OCI-LY3 (cell line): ENCODE results near the gene LINGO3.

Source experiments
- EZH2phosphoT487 ChIP-seq: fragments of 200-600 bp; shearing (Covaris generic); IDR thresholded peaks from 2 replicates; pipeline ENCODE4 v1.6.1; 2018; ENCODE audit warnings: antibody characterized with exemption, mixed run types, low read depth
- TF ChIP-seq, protein P1 (sequence below): fragments of 200-600, 300-600 bp; sonication (generic); IDR thresholded peaks from 2 replicates; pipeline ENCODE4 v1.5.1; 2014; ENCODE audit warnings: antibody characterized with exemption, low read length, low read depth

- TF ChIP-seq, protein P1, sequence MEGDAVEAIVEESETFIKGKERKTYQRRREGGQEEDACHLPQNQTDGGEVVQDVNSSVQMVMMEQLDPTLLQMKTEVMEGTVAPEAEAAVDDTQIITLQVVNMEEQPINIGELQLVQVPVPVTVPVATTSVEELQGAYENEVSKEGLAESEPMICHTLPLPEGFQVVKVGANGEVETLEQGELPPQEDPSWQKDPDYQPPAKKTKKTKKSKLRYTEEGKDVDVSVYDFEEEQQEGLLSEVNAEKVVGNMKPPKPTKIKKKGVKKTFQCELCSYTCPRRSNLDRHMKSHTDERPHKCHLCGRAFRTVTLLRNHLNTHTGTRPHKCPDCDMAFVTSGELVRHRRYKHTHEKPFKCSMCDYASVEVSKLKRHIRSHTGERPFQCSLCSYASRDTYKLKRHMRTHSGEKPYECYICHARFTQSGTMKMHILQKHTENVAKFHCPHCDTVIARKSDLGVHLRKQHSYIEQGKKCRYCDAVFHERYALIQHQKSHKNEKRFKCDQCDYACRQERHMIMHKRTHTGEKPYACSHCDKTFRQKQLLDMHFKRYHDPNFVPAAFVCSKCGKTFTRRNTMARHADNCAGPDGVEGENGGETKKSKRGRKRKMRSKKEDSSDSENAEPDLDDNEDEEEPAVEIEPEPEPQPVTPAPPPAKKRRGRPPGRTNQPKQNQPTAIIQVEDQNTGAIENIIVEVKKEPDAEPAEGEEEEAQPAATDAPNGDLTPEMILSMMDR, result no peak
- TF ChIP-seq EZH2phosphoT487, result no peak
These were observed 5.0 kb upstream of the LINGO3 start for GRCh38 chr19:2312820-2313501.
